DND-41 (cell line): ENCODE results near the gene FBXW7.

Experiments used
- ATAC-seq: fragments of 200-7000 bp; cut with Tn5 transposase; 3 replicates; pipeline ENCODE4 v1.9.1; 2021; ENCODE audit warnings: low read depth; ENCODE audit not compliant: insufficient read depth
- DNase-seq: peaks from one replicate; pipeline ENCODE4 v3.0.0-alpha.2; 2020
- H2AFZ ChIP-seq: 2 replicates; pipeline ENCODE4 v1.6.0; 2012; ENCODE audit warnings: low read depth, low read length
- H3K27ac ChIP-seq: 2 replicates; pipeline ENCODE4 v1.5.1; 2012; ENCODE audit warnings: low read length, inconsistent platforms
- H3K27me3 ChIP-seq: fragments of 200-600 bp; sonication (generic); 2 replicates; pipeline ENCODE4 v1.6.0; 2012; ENCODE audit warnings: low read length, mild to moderate bottlenecking, inconsistent platforms; ENCODE audit not compliant: insufficient read depth, poor library complexity
- H3K36me3 ChIP-seq: 2 replicates; pipeline ENCODE4 v1.5.1; 2012; ENCODE audit warnings: low read length, inconsistent platforms; ENCODE audit not compliant: insufficient read depth
- H3K4me1 ChIP-seq: 2 replicates; pipeline ENCODE4 v1.5.1; 2012; ENCODE audit warnings: mild to moderate bottlenecking, low read length; ENCODE audit not compliant: insufficient read depth
- H3K4me2 ChIP-seq: 2 replicates; pipeline ENCODE4 v1.6.0; 2012; ENCODE audit warnings: mild to moderate bottlenecking, moderate library complexity, low read length, inconsistent platforms; ENCODE audit not compliant: insufficient read depth
- H3K4me3 ChIP-seq, 2 experiments: fragments of 200-600 bp in 1 of 2; shearing (Covaris generic) in 1 of 2; 2 replicates each; pipeline ENCODE4 v1.5.1; 2012 to 2016; ENCODE audit warnings: inconsistent platforms in 2 of 2, low read length in 2 of 2, mild to moderate bottlenecking in 2 of 2, low read depth in 1 of 2, moderate library complexity in 1 of 2
- H3K79me2 ChIP-seq: 2 replicates; pipeline ENCODE4 v1.6.0; 2012; ENCODE audit warnings: low read length, inconsistent platforms; ENCODE audit not compliant: insufficient read depth
- H3K9ac ChIP-seq: 2 replicates; pipeline ENCODE4 v1.6.0; 2012; ENCODE audit warnings: low read depth, mild to moderate bottlenecking, inconsistent platforms, low read length, moderate library complexity
- H3K9me3 ChIP-seq: 2 replicates; pipeline ENCODE4 v1.5.1; 2012; ENCODE audit warnings: low read length, moderate library complexity, mild to moderate bottlenecking, inconsistent platforms; ENCODE audit not compliant: insufficient read depth, severe bottlenecking
- H4K20me1 ChIP-seq: 2 replicates; pipeline ENCODE4 v1.6.0; 2012; ENCODE audit warnings: low read length; ENCODE audit not compliant: insufficient read depth
- CTCF ChIP-seq: IDR thresholded peaks from 2 replicates; pipeline ENCODE4 v1.5.1; 2012; ENCODE audit warnings: borderline replicate concordance, low read length, moderate library complexity, mild to moderate bottlenecking; ENCODE audit not compliant: poor library complexity, severe bottlenecking; ENCODE audit errors: extremely low read depth
- EZH2 ChIP-seq: IDR thresholded peaks from 3 replicates; pipeline ENCODE4 v1.6.1; 2012; ENCODE audit warnings: borderline replicate concordance, low read depth, mild to moderate bottlenecking, moderate library complexity, low read length, inconsistent platforms; ENCODE audit not compliant: severe bottlenecking

FBXW7 gene

DNA sequence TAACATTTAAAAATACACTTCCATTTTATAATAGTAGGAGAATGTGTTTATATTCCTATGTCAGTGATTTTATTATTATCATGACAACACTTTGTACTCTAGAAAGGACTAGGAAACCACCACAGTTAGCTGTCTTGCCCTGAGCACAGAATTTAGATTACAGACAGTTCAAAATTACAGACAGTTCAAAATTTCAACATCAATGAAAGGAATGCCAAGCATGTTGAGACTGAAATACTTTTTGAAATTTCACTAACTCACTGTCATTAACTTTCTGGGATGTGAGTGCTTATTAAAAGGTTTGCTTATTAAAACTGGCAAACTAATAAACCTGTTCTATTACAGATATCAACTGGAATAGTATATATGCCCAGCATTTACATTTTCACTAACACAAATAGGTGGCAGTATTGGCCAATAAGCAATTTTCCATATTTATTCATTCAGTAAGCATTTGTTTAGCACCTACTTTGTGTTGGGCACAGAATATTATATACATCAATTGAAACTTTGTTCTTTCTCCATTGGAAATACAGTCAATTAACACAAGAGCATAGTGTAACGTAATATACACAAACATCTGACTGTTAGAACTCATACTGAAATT, 179.4 kb downstream of the FBXW7 start:
- peaks cover 4% of the 10 kb centered on the region; the same call in 1 of the 2 replicates for H3K79me2 ChIP-seq
- H3K4me2 ChIP-seq, result no peak overlapping the region
- H3K4me1 ChIP-seq, result peaks cover 18% of the 10 kb centered on the region

DNA sequence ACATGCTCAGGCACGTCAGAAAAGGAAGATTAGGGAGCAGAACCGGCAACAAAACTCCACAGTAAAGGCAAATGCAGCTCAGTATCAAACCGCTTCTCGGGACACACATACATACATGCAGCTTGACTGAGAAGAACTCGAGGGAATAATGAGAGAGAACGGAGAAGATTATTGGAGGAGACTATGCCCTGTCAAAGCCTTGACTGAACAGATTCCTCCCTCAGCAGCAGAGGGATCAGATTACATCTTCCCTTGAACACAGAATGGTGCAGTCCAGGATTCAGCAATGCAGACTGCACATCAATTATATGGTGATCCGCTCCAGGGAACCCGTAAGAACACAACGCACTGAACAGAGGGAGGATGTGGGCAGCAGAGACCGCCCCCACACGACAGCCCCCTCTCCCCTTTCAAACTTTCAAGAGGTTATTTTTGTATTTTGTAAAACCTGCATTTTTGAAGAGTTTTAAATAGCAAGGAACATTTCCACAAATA, 183.2 kb downstream of the FBXW7 start:
- H3K4me1 ChIP-seq, result peaks cover 57% of the 10 kb centered on the region
- peak overlapping the region; percentile 85 for H3K27ac ChIP-seq
- H3K4me3 ChIP-seq, result peak overlapping the region; percentile 42 to 61; a peak in 3 of 4 replicates
- peaks cover 43% of the 10 kb centered on the region for H3K79me2 ChIP-seq
- H3K36me3 ChIP-seq, result no peaks in the 10 kb centered on the region
- DNase-seq (peak; percentile 84), ATAC-seq (peak; percentile 99)
- H4K20me1 ChIP-seq, result no peaks in the 10 kb centered on the region
- peak overlapping the region; percentile 64 for H2AFZ ChIP-seq
- H3K4me2 ChIP-seq, result peak overlapping the region; percentile 75
- TF ChIP-seq EZH2, result no peak
- peak; percentile 20 for TF ChIP-seq CTCF
- no peaks in the 10 kb centered on the region for H3K27me3 ChIP-seq
- no peaks in the 10 kb centered on the region for H3K9me3 ChIP-seq
- H3K9ac ChIP-seq, result peak overlapping the region; percentile 69

More for the DNA sequence above, 179.4 kb downstream of the FBXW7 start:
- H3K9ac ChIP-seq, result no peak overlapping the region
- no peak overlapping the region for H2AFZ ChIP-seq
- TF ChIP-seq CTCF (peak; percentile 34), EZH2 (no peak)
- ATAC-seq (no peak), DNase-seq (no peak)
- no peaks in the 10 kb centered on the region for H4K20me1 ChIP-seq
- no peaks in the 10 kb centered on the region for H3K27me3 ChIP-seq
- H3K36me3 ChIP-seq, result no peaks in the 10 kb centered on the region
- H3K27ac ChIP-seq, result no peak overlapping the region
- H3K4me3 ChIP-seq, result no peak overlapping the region
- H3K9me3 ChIP-seq, result no peaks in the 10 kb centered on the region

DNA sequence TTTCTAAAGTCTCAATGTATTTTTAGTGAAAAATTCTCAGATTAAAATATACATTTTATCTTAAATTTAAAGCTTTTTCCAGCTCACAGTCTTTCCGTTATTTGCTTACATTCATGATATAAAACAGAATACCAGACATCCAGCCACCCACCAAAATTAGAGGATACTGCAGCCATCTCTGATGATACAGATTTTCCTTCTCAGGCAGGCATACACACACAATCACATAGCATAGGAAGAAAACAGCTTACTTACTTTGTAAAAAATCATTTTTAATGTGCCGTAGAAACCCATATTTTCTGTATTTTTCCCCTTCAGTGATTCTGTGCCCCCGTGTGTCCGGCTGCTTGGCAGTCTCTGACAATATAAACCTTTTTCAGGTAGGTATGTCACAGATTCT, 183.7 kb downstream of the FBXW7 start:
- Histone ChIP-seq H3K27me3 (no peaks in the 10 kb centered on the region), H3K4me2 (peak overlapping the region; percentile 75), H3K9me3 (no peaks in the 10 kb centered on the region), H3K79me2 (peaks cover 46% of the 10 kb centered on the region), H4K20me1 (no peaks in the 10 kb centered on the region), H3K9ac (peak overlapping the region; percentile 69), H3K4me3 (peak overlapping the region; percentile 42 to 61; a peak in 3 of 4 replicates), H3K27ac (peak overlapping the region; percentile 85), H3K4me1 (peaks cover 60% of the 10 kb centered on the region), H3K36me3 (no peaks in the 10 kb centered on the region), H2AFZ (peak overlapping the region; percentile 64)
- DNase-seq (no peak), ATAC-seq (0 out of 3 replicates have a peak, but pooled peaks have one; percentile 1)
- no peak for TF ChIP-seq CTCF
- no peak for TF ChIP-seq EZH2
